PFSK-1 (cell line): ENCODE results near the gene ACADM.

Experiments
- FOXP2 ChIP-seq: optimal IDR thresholded peaks from 2 replicates; pipeline ENCODE3; 2011; ENCODE audit warnings: borderline replicate concordance, control low read depth, inconsistent platforms; ENCODE audit not compliant: insufficient read depth; ENCODE audit errors: extremely low read length, extremely low read depth
- POLR2AphosphoS5 ChIP-seq: IDR thresholded peaks from 2 replicates; pipeline ENCODE4 v1.6.1; 2012; ENCODE audit warnings: low read depth, mild to moderate bottlenecking, control low read depth, low read length, moderate library complexity
- REST ChIP-seq, 2 experiments: IDR thresholded peaks; 2 replicates each; pipeline versions ENCODE4 v1.6.1 to v1.8.0; 2011 to 2012; ENCODE audit warnings: low read depth in 2 of 2, low read length in 2 of 2, control low read depth in 1 of 2, inconsistent platforms in 1 of 2, mild to moderate bottlenecking in 1 of 2, moderate library complexity in 1 of 2; ENCODE audit not compliant: insufficient read depth in 1 of 2
- SIN3A ChIP-seq: IDR thresholded peaks from 2 replicates; pipeline ENCODE4 v1.6.1; 2012; ENCODE audit warnings: mild to moderate bottlenecking, low read length, moderate library complexity, borderline replicate concordance; ENCODE audit not compliant: insufficient read depth
- TAF1 ChIP-seq: IDR thresholded peaks from 2 replicates; pipeline ENCODE4 v1.6.1; 2012; ENCODE audit warnings: low read length, control low read depth, borderline replicate concordance; ENCODE audit not compliant: insufficient read depth

- TF ChIP-seq POLR2AphosphoS5 (no peak), FOXP2 (no peak), REST (IDR thresholded peaks at IDR 0.05; ENCODE audit: insufficient read depth in 1 of 2, low read depth in 2 of 2, low read length in 2 of 2) (no peak), SIN3A (no peak), TAF1 (no peak)
Observed at GRCh38 chr1:75727571-75727970, 3.1 kb downstream of the ACADM start.
